Heart left ventricle (tissue), 16 donors: ENCODE measurements around the gene STRN3. TPM values are rescaled to one million over a fixed set of nuclear protein-coding genes. Genes with fewer than 3 reads are reported as not detected.

Source experiments
- ATAC-seq, 4 donors: fragments of 200-7000 bp; cut with Tn5 transposase; one replicate each; pipeline ENCODE4 v1.9.1; 2020 to 2022; ENCODE audit warnings: moderate library complexity in 4 of 4, mild to moderate bottlenecking in 3 of 4, moderate number of reproducible peaks in 1 of 4
- DNase-seq, 5 donors: peaks; one replicate each; pipeline ENCODE4 v3.0.0-alpha.2; 2020
- H3K27ac ChIP-seq, 12 donors: fragments of 200-600 bp; sonication (generic) in 4 of 12; one replicate each; pipeline versions ENCODE4 v1.5.0 to v1.8.0; 2016 to 2022; ENCODE audit warnings: mild to moderate bottlenecking in 2 of 12
- H3K27me3 ChIP-seq, 9 donors: fragments of 200-600 bp; sonication (generic) in 2 of 9; one replicate each; pipeline versions ENCODE4 v1.5.1 to v1.8.0; 2016 to 2022; ENCODE audit warnings: mild to moderate bottlenecking in 3 of 9
- H3K36me3 ChIP-seq, 9 donors: fragments of 200-600 bp; sonication (generic) in 2 of 9; one replicate each; pipeline versions ENCODE4 v1.5.0 to v1.8.0; 2018 to 2022; ENCODE audit warnings: mild to moderate bottlenecking in 2 of 9
- H3K4me1 ChIP-seq, 12 donors: fragments of 200-600 bp; sonication (generic) in 4 of 12; one replicate each; pipeline versions ENCODE4 v1.5.0 to v1.8.0; 2016 to 2022; ENCODE audit warnings: mild to moderate bottlenecking in 3 of 12
- H3K4me3 ChIP-seq, 12 donors: fragments of 200-600 bp; sonication (generic) in 4 of 12; one replicate each; pipeline versions ENCODE4 v1.5.0 to v1.8.0; 2017 to 2022; ENCODE audit warnings: mild to moderate bottlenecking in 9 of 12, moderate library complexity in 4 of 12
- H3K9me3 ChIP-seq, 12 donors: fragments of 200-600 bp; sonication (generic) in 4 of 12; one replicate each; pipeline versions ENCODE4 v1.5.0 to v1.8.0; 2016 to 2022; ENCODE audit warnings: mild to moderate bottlenecking in 1 of 12
- CTCF ChIP-seq, 12 donors: fragments of 200-600 bp; sonication (generic) in 4 of 12; IDR thresholded peaks; one replicate each; pipeline versions ENCODE4 v1.5.0 to v1.8.0; 2018 to 2022; ENCODE audit warnings: antibody characterized with exemption in 12 of 12, mild to moderate bottlenecking in 5 of 12
- POLR2A ChIP-seq, 2 donors: fragments of 450-650 bp; IDR thresholded peaks; one replicate each; pipeline ENCODE4 v1.6.1; 2017; ENCODE audit warnings: antibody characterized with exemption in 2 of 2, mild to moderate bottlenecking in 2 of 2, moderate library complexity in 2 of 2
- WGBS, 4 donors: extraction: QIAGEN DNeasy Blood & Tissue Kit in 2 of 4; methylation state at CpG; one replicate each; pipeline versions ENCODE4 v1.1.5 to v1.1.7; 2013 to 2018; 5-methylcytosine and 5-hydroxymethylcytosine counted together
- intact Hi-C, 10 donors: fragments of 100-400 bp; cut with DNase I; formaldehyde crosslinking; loops; one replicate each; pipeline versions ENCODE4 v1.11.1 to v1.14.2; 2022
- polyA plus RNA-seq, 2 donors: library from polyadenylated mRNA; stranded (reverse); fragments of 200-250 nt; gene quantifications; one replicate each; pipeline ENCODE4 v1.2.3, GENCODE V29; 2013
- total RNA-seq, 9 donors: library from RNA; depleted of rRNA in 2 of 9; stranded (reverse); fragments of >200 nt in 2 of 9; fragmentation: NEBNext Ultra II Directional in 3 of 9; extraction: Animal tissue kit (Norgen Biotek cat#: 25700) in 3 of 9; gene quantifications; one replicate each; pipeline versions ENCODE4 v1.1.0 to v1.2.4, GENCODE V29; 2016 to 2023
- donor health status: ischemic (EF 13 %, LVEDD 7.1; RV severe dilation, severe dysfunction).
- donor health status: healthy with polysubstance abuse.
- donor health status: DM: no; HTN: yes; CAD: no.
- donor health status: DM: no; HTN: no; CAD: no.
- donor health status: ischemic (EF 25% LVEDD 6.9; RV normal size, moderate dysfunction).
- donor health status: ischemic (EF 25% LVEDD 5.7; RV mildly dilated, moderate dysfunction).
- donor health status: healthy.
- donor health status: DM: yes; HTN: yes; CAD: no.
- donor health status: ischemic (EF 35%, LVEDD 5.7; RV mildly dilated, moderate dysfunction).
- donor health status: nonischemic (EF 11% LVEDD 7.7; RV severe dilation, severe dysfunction).
- donor health status: DM: yes; HTN: yes; CAD: no.
- donor health status: PGD.
- donor health status: ischemic (EF 29% LVEDD 5.4; RV normal size, mild dysfunction).
- donor health status: nonischemic (EF 23%, LVEDD 6.1; RV moderate dilation, normal function).

STRN3 gene
- total and polyA plus RNA-seq, 11 donors: 11.0 to 60.3 (median 44.4) TPM

- Histone ChIP-seq H3K27ac (no peak overlapping the region), H3K4me1 (peaks cover 0 to 13% (median 0%) of the 10 kb centered on the region in 12 donors), H3K9me3 (no peaks in the 10 kb centered on the region), H3K4me3 (no peak overlapping the region), H3K27me3 (no peaks in the 10 kb centered on the region), H3K36me3 (peaks cover 0 to 36% (median 19%) of the 10 kb centered on the region in 9 donors)
- DNase-seq (no peak), ATAC-seq (no peak)
- TF ChIP-seq CTCF (IDR thresholded peaks at IDR 0.05): no peak
- TF ChIP-seq POLR2A (IDR thresholded peaks at IDR 0.05): no peak
- intact Hi-C loops: no loop called here
These were observed 97.7 kb downstream of the STRN3 start for GRCh38 chr14:30928462-30928861.

- Histone ChIP-seq H3K4me3 (no peak overlapping the region), H3K36me3 (peaks cover 0 to 34% (median 11%) of the 10 kb centered on the region in 9 donors), H3K9me3 (no peaks in the 10 kb centered on the region), H3K27me3 (no peaks in the 10 kb centered on the region), H3K4me1 (peaks cover 0 to 13% (median 1%) of the 10 kb centered on the region in 12 donors), H3K27ac (no peak overlapping the region)
- ATAC-seq: no peak
- TF ChIP-seq CTCF (IDR thresholded peaks at IDR 0.05): no peak
- no peak for TF ChIP-seq POLR2A (IDR thresholded peaks at IDR 0.05)
- DNase-seq: no peak
- WGBS, 4 donors: 86 to 90% (median 88%) methylated on average over 2 of the region's 2 CpGs
- intact Hi-C loops: no loop called here
These were observed 100.9 kb downstream of the STRN3 start for GRCh38 chr14:30925254-30925653.

- H3K4me1 ChIP-seq: peaks cover 0 to 4% (median 0%) of the 10 kb centered on the region in 12 donors
- no peak for TF ChIP-seq CTCF (IDR thresholded peaks at IDR 0.05)
- TF ChIP-seq POLR2A (IDR thresholded peaks at IDR 0.05): no peak
- no peak overlapping the region for H3K4me3 ChIP-seq
- DNase-seq (no peak), ATAC-seq (no peak)
- WGBS, 4 donors: 92 to 97% (median 93%) methylated on average over 2 of the region's 2 CpGs
- H3K36me3 ChIP-seq: peaks cover 0 to 37% (median 18%) of the 10 kb centered on the region in 9 donors
- no peak overlapping the region for H3K27ac ChIP-seq
- intact Hi-C loops: no loop called here
- no peaks in the 10 kb centered on the region for H3K9me3 ChIP-seq
- no peaks in the 10 kb centered on the region for H3K27me3 ChIP-seq
These were observed 104.4 kb downstream of the STRN3 start for GRCh38 chr14:30921788-30922187.

GRCh38 chr14:30921305-30921704, 104.9 kb downstream of the STRN3 start:
- DNase-seq (no peak), ATAC-seq (no peak)
- TF ChIP-seq POLR2A (IDR thresholded peaks at IDR 0.05): no peak
- no peak for TF ChIP-seq CTCF (IDR thresholded peaks at IDR 0.05)
- H3K4me3 ChIP-seq: no peak overlapping the region
- no peaks in the 10 kb centered on the region for H3K9me3 ChIP-seq
- H3K36me3 ChIP-seq: peaks cover 0 to 37% (median 13%) of the 10 kb centered on the region in 9 donors
- intact Hi-C loops: no loop called here
- H3K4me1 ChIP-seq: peaks cover 0 to 4% (median 0%) of the 10 kb centered on the region in 12 donors
- no peaks in the 10 kb centered on the region for H3K27me3 ChIP-seq
- no peak overlapping the region for H3K27ac ChIP-seq
- 52 to 60% (median 54%) methylated on average over 1 of the region's 1 CpG for WGBS, 4 donors
